Duodenal mucosa (tissue), 2 donors: ENCODE results near the gene PPP6R3.

ENCODE experiments used
- H3K27ac ChIP-seq: one replicate; pipeline ENCODE4 v1.7.0; 2013; ENCODE audit warnings: low read depth, low read length
- H3K27me3 ChIP-seq, 2 donors: one replicate each; pipeline ENCODE4 v1.7.0; 2013; ENCODE audit warnings: low read length in 2 of 2, control low read depth in 1 of 2; ENCODE audit not compliant: insufficient read depth in 2 of 2, control insufficient read depth in 1 of 2
- H3K36me3 ChIP-seq, 2 donors: one replicate each; pipeline ENCODE4 v1.7.0; 2013; ENCODE audit warnings: low read length in 2 of 2, control low read depth in 1 of 2; ENCODE audit not compliant: insufficient read depth in 2 of 2, control insufficient read depth in 1 of 2
- H3K4me1 ChIP-seq, 2 donors: one replicate each; pipeline ENCODE4 v1.7.0; 2013; ENCODE audit warnings: low read length in 2 of 2, control low read depth in 1 of 2; ENCODE audit not compliant: insufficient read depth in 2 of 2, control insufficient read depth in 1 of 2
- H3K4me3 ChIP-seq, 2 donors: one replicate each; pipeline ENCODE4 v1.7.0; 2013; ENCODE audit warnings: low read length in 2 of 2, low read depth in 1 of 2
- H3K9ac ChIP-seq, 2 donors: one replicate each; pipeline ENCODE4 v1.7.0; 2013; ENCODE audit warnings: low read length in 2 of 2, low read depth in 1 of 2
- H3K9me3 ChIP-seq, 2 donors: one replicate each; pipeline ENCODE4 v1.7.0; 2013; ENCODE audit warnings: low read length in 2 of 2, control low read depth in 1 of 2; ENCODE audit not compliant: control insufficient read depth in 1 of 2

PPP6R3 gene

GRCh38 chr11:68661014-68661413 lies 200.5 kb downstream of the PPP6R3 start:
- Histone ChIP-seq H3K36me3 (no peaks in the 10 kb centered on the region), H3K9ac (no peak overlapping the region), H3K9me3 (no peaks in the 10 kb centered on the region), H3K27ac (no peak overlapping the region), H3K4me3 (no peak overlapping the region), H3K27me3 (peaks cover 0 to 15% of the 10 kb centered on the region in 2 donors), H3K4me1 (no peaks in the 10 kb centered on the region)

GRCh38 chr11:68661697-68662603 lies 201.4 kb downstream of the PPP6R3 start:
- H3K4me1 ChIP-seq = no peaks in the 10 kb centered on the region
- no peak overlapping the region for H3K27ac ChIP-seq
- no peaks in the 10 kb centered on the region for H3K36me3 ChIP-seq
- H3K27me3 ChIP-seq = peaks cover 0 to 15% of the 10 kb centered on the region in 2 donors
- H3K9me3 ChIP-seq = no peaks in the 10 kb centered on the region
- no peak overlapping the region for H3K4me3 ChIP-seq
- H3K9ac ChIP-seq = no peak overlapping the region

GRCh38 chr11:68663482-68664010 lies 203.0 kb downstream of the PPP6R3 start:
- no peaks in the 10 kb centered on the region for H3K36me3 ChIP-seq
- no peak overlapping the region for H3K27ac ChIP-seq
- no peaks in the 10 kb centered on the region for H3K4me1 ChIP-seq
- H3K9me3 ChIP-seq = no peaks in the 10 kb centered on the region
- peaks cover 0 to 15% of the 10 kb centered on the region in 2 donors for H3K27me3 ChIP-seq
- H3K9ac ChIP-seq = no peak overlapping the region
- H3K4me3 ChIP-seq = no peak overlapping the region

- H3K4me1 ChIP-seq = no peaks in the 10 kb centered on the region
- H3K27me3 ChIP-seq = peaks cover 0 to 15% of the 10 kb centered on the region in 2 donors
- H3K27ac ChIP-seq = no peak overlapping the region
- no peaks in the 10 kb centered on the region for H3K9me3 ChIP-seq
- no peak overlapping the region for H3K4me3 ChIP-seq
- H3K9ac ChIP-seq = no peak overlapping the region
- H3K36me3 ChIP-seq = no peaks in the 10 kb centered on the region
Observed at GRCh38 chr11:68664141-68664540, 203.6 kb downstream of the PPP6R3 start.

- H3K4me1 ChIP-seq = no peaks in the 10 kb centered on the region
- no peaks in the 10 kb centered on the region for H3K36me3 ChIP-seq
- no peak overlapping the region for H3K4me3 ChIP-seq
- no peak overlapping the region for H3K27ac ChIP-seq
- H3K9ac ChIP-seq = no peak overlapping the region
- H3K9me3 ChIP-seq = no peaks in the 10 kb centered on the region
- peaks cover 0 to 15% of the 10 kb centered on the region in 2 donors for H3K27me3 ChIP-seq
Observed at GRCh38 chr11:68664906-68665305, 204.4 kb downstream of the PPP6R3 start.
